Osteoblast (primary cell): Measurements from ENCODE around the gene MDGA2. TPM values are rescaled to one million over a fixed set of nuclear protein-coding genes. Genes with fewer than 3 reads are reported as not detected.

Experiments
- DNase-seq: peaks from one replicate; pipeline ENCODE4 v3.0.0; 2011; ENCODE audit warnings: low spot score, mixed read lengths; ENCODE audit not compliant: insufficient read length; ENCODE audit errors: missing footprints
- H2AFZ ChIP-seq: 2 replicates; pipeline ENCODE4 v1.6.0; 2011; ENCODE audit warnings: mild to moderate bottlenecking, low read length
- H3K27ac ChIP-seq: 2 replicates; pipeline ENCODE4 v1.5.1; 2011; ENCODE audit warnings: mild to moderate bottlenecking, low read depth, low read length, moderate library complexity
- H3K27me3 ChIP-seq: 2 replicates; pipeline ENCODE4 v1.6.0; 2012; ENCODE audit warnings: mild to moderate bottlenecking, control low read depth, inconsistent platforms, low read length, moderate library complexity; ENCODE audit not compliant: insufficient read depth
- H3K36me3 ChIP-seq: 2 replicates; pipeline ENCODE4 v1.5.1; 2011; ENCODE audit warnings: mild to moderate bottlenecking, low read length, control low read depth, moderate library complexity; ENCODE audit not compliant: insufficient read depth
- H3K4me1 ChIP-seq: 2 replicates; pipeline ENCODE4 v1.5.1; 2011; ENCODE audit warnings: mild to moderate bottlenecking, low read length, control low read depth, moderate library complexity; ENCODE audit not compliant: insufficient read depth
- H3K4me2 ChIP-seq: 2 replicates; pipeline ENCODE4 v1.6.0; 2011; ENCODE audit warnings: mild to moderate bottlenecking, low read length; ENCODE audit not compliant: insufficient read depth
- H3K4me3 ChIP-seq: fragments of 200-600 bp; sonication (generic); 3 replicates; pipeline ENCODE4 v1.5.1; 2012; ENCODE audit warnings: mild to moderate bottlenecking, low read length, inconsistent platforms; ENCODE audit not compliant: insufficient read depth
- H3K79me2 ChIP-seq: 2 replicates; pipeline ENCODE4 v1.6.0; 2012; ENCODE audit warnings: mild to moderate bottlenecking, low read length, control low read depth, inconsistent platforms; ENCODE audit not compliant: insufficient read depth
- H3K9me3 ChIP-seq: 2 replicates; pipeline ENCODE4 v1.5.1; 2011; ENCODE audit warnings: low read depth, low read length, control low read depth
- H4K20me1 ChIP-seq: 2 replicates; pipeline ENCODE4 v1.6.0; 2012; ENCODE audit warnings: mild to moderate bottlenecking, low read length, control low read depth; ENCODE audit not compliant: insufficient read depth
- total RNA-seq: library from RNA; depleted of rRNA; stranded (reverse); fragments of >200 nt; gene quantifications from 2 replicates; pipeline ENCODE4 v1.2.3, GENCODE V29; 2012
- TF ChIP-seq, protein P1 (sequence below): IDR thresholded peaks from 2 replicates; pipeline ENCODE4 v1.5.1; 2011; ENCODE audit warnings: mild to moderate bottlenecking, low read depth, low read length, moderate library complexity; ENCODE audit errors: extremely low read depth

Gene MDGA2
- total RNA-seq, 1 donor, result not detected

DNA sequence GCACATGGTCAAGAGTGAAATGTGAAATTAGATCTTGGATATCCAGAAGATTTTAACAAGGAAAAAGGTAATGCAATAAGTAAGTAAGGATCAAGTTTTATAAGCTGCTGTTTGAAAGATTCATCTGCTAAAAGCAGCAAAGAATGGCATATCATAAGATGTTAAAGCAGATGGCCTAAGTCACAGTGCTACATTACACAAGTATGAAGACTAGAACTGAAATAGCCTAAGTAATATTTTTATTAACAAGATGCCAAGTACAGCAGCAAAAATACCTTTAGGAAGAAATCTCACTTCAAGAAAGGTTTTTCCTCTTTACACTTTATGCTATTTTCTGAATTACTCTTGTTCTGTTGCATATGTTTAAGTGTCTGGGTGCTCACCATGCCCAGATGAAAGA, 414.1 kb downstream of the MDGA2 start:
- H2AFZ ChIP-seq, result no peak overlapping the region
- no peak overlapping the region for H3K27ac ChIP-seq
- no peak overlapping the region for H3K4me3 ChIP-seq
- TF ChIP-seq, protein P1, sequence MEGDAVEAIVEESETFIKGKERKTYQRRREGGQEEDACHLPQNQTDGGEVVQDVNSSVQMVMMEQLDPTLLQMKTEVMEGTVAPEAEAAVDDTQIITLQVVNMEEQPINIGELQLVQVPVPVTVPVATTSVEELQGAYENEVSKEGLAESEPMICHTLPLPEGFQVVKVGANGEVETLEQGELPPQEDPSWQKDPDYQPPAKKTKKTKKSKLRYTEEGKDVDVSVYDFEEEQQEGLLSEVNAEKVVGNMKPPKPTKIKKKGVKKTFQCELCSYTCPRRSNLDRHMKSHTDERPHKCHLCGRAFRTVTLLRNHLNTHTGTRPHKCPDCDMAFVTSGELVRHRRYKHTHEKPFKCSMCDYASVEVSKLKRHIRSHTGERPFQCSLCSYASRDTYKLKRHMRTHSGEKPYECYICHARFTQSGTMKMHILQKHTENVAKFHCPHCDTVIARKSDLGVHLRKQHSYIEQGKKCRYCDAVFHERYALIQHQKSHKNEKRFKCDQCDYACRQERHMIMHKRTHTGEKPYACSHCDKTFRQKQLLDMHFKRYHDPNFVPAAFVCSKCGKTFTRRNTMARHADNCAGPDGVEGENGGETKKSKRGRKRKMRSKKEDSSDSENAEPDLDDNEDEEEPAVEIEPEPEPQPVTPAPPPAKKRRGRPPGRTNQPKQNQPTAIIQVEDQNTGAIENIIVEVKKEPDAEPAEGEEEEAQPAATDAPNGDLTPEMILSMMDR, result no peak
- peaks cover 3% of the 10 kb centered on the region for H3K9me3 ChIP-seq
- H3K36me3 ChIP-seq, result no peaks in the 10 kb centered on the region
- no peaks in the 10 kb centered on the region for H3K4me1 ChIP-seq
- H3K27me3 ChIP-seq, result no peaks in the 10 kb centered on the region
- H4K20me1 ChIP-seq, result no peaks in the 10 kb centered on the region
- H3K79me2 ChIP-seq, result no peaks in the 10 kb centered on the region
- H3K4me2 ChIP-seq, result no peak overlapping the region
- DNase-seq, result no peak

DNA sequence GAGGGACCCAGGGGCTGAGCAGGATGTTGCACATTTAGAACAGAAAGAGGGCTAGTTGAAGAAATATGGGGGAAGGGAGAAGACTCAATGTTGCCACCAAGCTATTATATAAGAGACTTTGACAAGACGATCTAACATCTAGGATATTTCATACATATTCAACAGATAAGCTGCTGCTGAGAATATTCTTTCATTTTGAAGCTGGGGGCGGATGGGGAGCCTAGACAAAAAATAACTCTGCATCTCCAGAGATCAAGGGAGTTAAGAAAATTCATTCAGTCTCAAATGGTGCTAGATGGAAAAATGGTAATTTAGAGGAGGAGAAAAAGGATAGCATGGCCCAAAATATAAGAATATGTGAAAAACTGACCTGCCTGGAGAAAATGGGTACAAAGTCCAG, 415.6 kb downstream of the MDGA2 start:
- Histone ChIP-seq H4K20me1 (no peaks in the 10 kb centered on the region), H3K4me1 (no peaks in the 10 kb centered on the region), H3K79me2 (no peaks in the 10 kb centered on the region), H3K4me3 (no peak overlapping the region), H3K9me3 (peaks cover 6% of the 10 kb centered on the region), H3K36me3 (no peaks in the 10 kb centered on the region), H3K4me2 (no peak overlapping the region), H2AFZ (no peak overlapping the region), H3K27me3 (no peaks in the 10 kb centered on the region), H3K27ac (no peak overlapping the region)
- no peak for DNase-seq
- TF ChIP-seq, protein P1, result no peak

DNA sequence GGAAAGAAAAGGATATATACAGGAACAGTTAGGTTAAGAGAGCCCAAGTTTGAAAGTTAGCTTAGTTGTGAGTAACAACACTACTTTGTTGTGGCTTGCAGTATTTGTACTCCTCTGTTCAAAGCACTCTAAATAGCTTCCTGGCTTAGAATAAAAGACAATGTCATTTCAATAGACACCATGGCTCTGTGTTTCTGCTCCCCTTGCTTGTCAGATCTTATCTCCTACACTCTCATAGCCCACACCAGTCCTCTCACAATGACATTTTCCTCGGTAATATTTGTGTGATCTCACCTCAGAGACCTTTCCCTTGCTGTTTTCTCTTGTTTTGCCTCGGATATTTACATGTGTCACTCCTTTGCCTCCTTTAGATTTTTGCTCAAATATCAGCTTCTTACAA, 418.4 kb downstream of the MDGA2 start:
- no peak for DNase-seq
- no peaks in the 10 kb centered on the region for H3K36me3 ChIP-seq
- TF ChIP-seq, protein P1, result no peak
- H4K20me1 ChIP-seq, result no peaks in the 10 kb centered on the region
- no peak overlapping the region for H3K4me2 ChIP-seq
- H3K27me3 ChIP-seq, result no peaks in the 10 kb centered on the region
- no peaks in the 10 kb centered on the region for H3K79me2 ChIP-seq
- peaks cover 6% of the 10 kb centered on the region for H3K9me3 ChIP-seq
- H3K27ac ChIP-seq, result no peak overlapping the region
- H3K4me3 ChIP-seq, result no peak overlapping the region
- H3K4me1 ChIP-seq, result no peaks in the 10 kb centered on the region
- H2AFZ ChIP-seq, result no peak overlapping the region

DNA sequence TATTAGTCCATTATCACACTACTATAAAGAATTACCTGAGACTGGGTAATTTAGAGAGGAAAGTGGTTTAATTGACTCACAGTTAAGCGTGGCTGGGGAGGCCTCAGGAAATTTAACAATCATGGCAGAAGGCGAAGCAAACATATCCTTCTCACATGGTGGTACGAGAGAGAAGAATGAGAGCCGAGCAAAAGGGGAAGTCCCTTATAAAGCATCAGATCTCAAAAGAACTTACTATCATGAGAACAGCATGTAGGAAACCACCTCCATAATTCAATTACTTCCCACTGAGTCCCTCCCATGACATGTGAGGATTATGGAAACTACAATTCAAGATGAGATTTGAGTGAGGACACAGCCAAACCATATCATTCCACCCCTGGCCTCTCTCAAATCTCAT, 422.6 kb downstream of the MDGA2 start:
- no peaks in the 10 kb centered on the region for H3K79me2 ChIP-seq
- TF ChIP-seq, protein P1, result no peak
- H3K27me3 ChIP-seq, result no peaks in the 10 kb centered on the region
- H3K4me3 ChIP-seq, result no peak overlapping the region
- peaks cover 3% of the 10 kb centered on the region for H3K9me3 ChIP-seq
- no peaks in the 10 kb centered on the region for H3K4me1 ChIP-seq
- no peaks in the 10 kb centered on the region for H4K20me1 ChIP-seq
- no peak overlapping the region for H2AFZ ChIP-seq
- no peak for DNase-seq
- H3K27ac ChIP-seq, result no peak overlapping the region
- H3K4me2 ChIP-seq, result no peak overlapping the region
- H3K36me3 ChIP-seq, result no peaks in the 10 kb centered on the region
